Fibroblast of lung (primary cell): ENCODE results near the gene VEGFC. TPM values are rescaled to one million over a fixed set of nuclear protein-coding genes. Genes with fewer than 3 reads are reported as not detected.

Source experiments
- DNase-seq, 2 donors: peaks; one replicate each; pipeline versions ENCODE4 v3.0.0 to v3.0.0-alpha.2; 2010; ENCODE audit warnings: low read depth in 2 of 2
- H2AFZ ChIP-seq: 2 replicates; pipeline ENCODE4 v1.5.1; 2012; ENCODE audit warnings: low read length, control low read depth, inconsistent platforms
- H3K27ac ChIP-seq: 2 replicates; pipeline ENCODE4 v1.5.1; 2011; ENCODE audit warnings: low read length, control low read depth; ENCODE audit not compliant: insufficient read depth
- H3K27me3 ChIP-seq: 2 replicates; pipeline ENCODE4 v1.5.1; 2011; ENCODE audit warnings: mild to moderate bottlenecking, low read length; ENCODE audit not compliant: control insufficient read depth, insufficient read depth
- H3K36me3 ChIP-seq: 2 replicates; pipeline ENCODE4 v1.5.1; 2011; ENCODE audit warnings: low read length; ENCODE audit not compliant: control insufficient read depth, insufficient read depth
- H3K4me1 ChIP-seq: 2 replicates; pipeline ENCODE4 v1.5.1; 2011; ENCODE audit warnings: low read length; ENCODE audit not compliant: control insufficient read depth, insufficient read depth; ENCODE audit errors: extremely low read depth
- H3K4me2 ChIP-seq: 2 replicates; pipeline ENCODE4 v1.5.1; 2011; ENCODE audit warnings: low read length, control low read depth; ENCODE audit not compliant: insufficient read depth; ENCODE audit errors: extremely low read depth
- H3K4me3 ChIP-seq, 4 experiments: fragments of 200-600 bp in 1 of 4; sonication (generic) in 1 of 4; replicated peaks in 1 of 4; 2 replicates each; pipeline ENCODE4 v1.5.1; 2011 to 2016; ENCODE audit warnings: low read length in 4 of 4, low read depth in 3 of 4, mild to moderate bottlenecking in 3 of 4, control low read depth in 2 of 4, inconsistent platforms in 1 of 4, mixed read lengths in 1 of 4; ENCODE audit not compliant: insufficient read depth in 1 of 4; ENCODE audit errors: control extremely low read depth in 1 of 4
- H3K79me2 ChIP-seq: 2 replicates; pipeline ENCODE4 v1.5.1; 2012; ENCODE audit warnings: mild to moderate bottlenecking, low read length, inconsistent platforms; ENCODE audit not compliant: control insufficient read depth, insufficient read depth
- H3K9ac ChIP-seq: 2 replicates; pipeline ENCODE4 v1.5.1; 2011; ENCODE audit warnings: mild to moderate bottlenecking, low read length, control low read depth; ENCODE audit not compliant: insufficient read depth
- H3K9me3 ChIP-seq: 2 replicates; pipeline ENCODE4 v1.5.1; 2012; ENCODE audit warnings: low read depth, low read length; ENCODE audit not compliant: control insufficient read depth, insufficient read depth
- H4K20me1 ChIP-seq: 2 replicates; pipeline ENCODE4 v1.5.1; 2011; ENCODE audit warnings: low read length; ENCODE audit not compliant: control insufficient read depth, insufficient read depth; ENCODE audit errors: extremely low read depth
- EZH2 ChIP-seq: IDR thresholded peaks from 2 replicates; pipeline ENCODE4 v1.5.1; 2012; ENCODE audit warnings: low read length, control low read depth, mild to moderate bottlenecking; ENCODE audit errors: missing control alignments
- polyA plus RNA-seq, 2 donors: library from polyadenylated mRNA; depleted of rRNA in 1 of 2; stranded (reverse) in 1 of 2; unstranded in 1 of 2; fragments of >200 nt; gene quantifications; 2 replicates each; pipeline ENCODE4 v1.2.1, GENCODE V29; 2011 to 2012; ENCODE audit warnings: missing spikeins in 1 of 2
- total RNA-seq: library from RNA; depleted of rRNA; stranded (reverse); fragments of >200 nt; gene quantifications from 2 replicates; pipeline ENCODE4 v1.2.1, GENCODE V29; 2014
- TF ChIP-seq, protein P1 (sequence below), 2 donors: IDR thresholded peaks in 1 of 2; conservative IDR thresholded peaks in 1 of 2; 1 replicate in 1 of 2; 2 replicates in 1 of 2; pipeline ENCODE4 v1.5.1; 2011 to 2012; ENCODE audit warnings: low read length in 2 of 2, control low read depth in 1 of 2, inconsistent platforms in 1 of 2, low read depth in 1 of 2, mild to moderate bottlenecking in 1 of 2

The VEGFC gene
- total and polyA plus RNA-seq, 2 donors (not counting 1 experiment from before 2014, with no cell fraction given) = 67.2 to 74.2 TPM

DNA sequence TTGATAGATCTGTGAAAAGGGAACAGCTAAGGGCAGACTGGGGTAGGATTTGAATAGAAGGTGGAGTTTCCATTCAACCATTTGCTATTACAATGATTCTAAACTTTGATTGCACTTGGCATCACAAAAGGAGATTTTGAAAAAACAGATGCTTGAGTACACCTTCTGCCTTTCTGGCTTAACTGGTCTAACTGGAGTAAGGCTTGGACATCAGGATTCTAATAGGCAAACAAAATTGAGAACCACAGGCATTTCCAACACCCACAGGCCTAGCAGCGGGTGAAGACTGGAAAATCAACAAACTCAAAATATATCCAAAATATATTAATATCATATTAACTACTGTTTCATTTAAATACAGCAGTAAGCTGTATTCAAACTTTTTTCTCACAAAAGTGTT is 1.9 kb upstream of the VEGFC start:
- no peak overlapping the region for H3K4me3 ChIP-seq

DNA sequence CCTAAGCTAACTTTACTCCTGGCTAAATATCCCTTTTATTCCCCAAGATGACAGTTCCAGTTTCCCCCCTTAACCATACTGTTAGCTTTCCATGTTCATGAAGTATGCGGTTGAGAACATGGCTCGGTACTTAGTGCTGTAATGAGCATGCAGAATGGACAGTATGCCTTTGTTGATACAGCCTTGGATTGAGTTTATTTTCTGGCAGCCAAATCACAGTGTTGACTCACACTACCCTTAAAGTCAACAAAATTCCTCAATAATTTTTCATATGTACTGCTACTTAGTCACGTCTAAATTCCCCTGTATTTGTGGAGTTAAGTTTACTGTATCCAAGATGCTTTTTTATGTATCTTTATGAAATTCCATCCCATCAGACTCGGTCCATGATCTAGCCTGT is 1.4 kb upstream of the VEGFC start:
- no peak for TF ChIP-seq EZH2
- TF ChIP-seq, protein P1, sequence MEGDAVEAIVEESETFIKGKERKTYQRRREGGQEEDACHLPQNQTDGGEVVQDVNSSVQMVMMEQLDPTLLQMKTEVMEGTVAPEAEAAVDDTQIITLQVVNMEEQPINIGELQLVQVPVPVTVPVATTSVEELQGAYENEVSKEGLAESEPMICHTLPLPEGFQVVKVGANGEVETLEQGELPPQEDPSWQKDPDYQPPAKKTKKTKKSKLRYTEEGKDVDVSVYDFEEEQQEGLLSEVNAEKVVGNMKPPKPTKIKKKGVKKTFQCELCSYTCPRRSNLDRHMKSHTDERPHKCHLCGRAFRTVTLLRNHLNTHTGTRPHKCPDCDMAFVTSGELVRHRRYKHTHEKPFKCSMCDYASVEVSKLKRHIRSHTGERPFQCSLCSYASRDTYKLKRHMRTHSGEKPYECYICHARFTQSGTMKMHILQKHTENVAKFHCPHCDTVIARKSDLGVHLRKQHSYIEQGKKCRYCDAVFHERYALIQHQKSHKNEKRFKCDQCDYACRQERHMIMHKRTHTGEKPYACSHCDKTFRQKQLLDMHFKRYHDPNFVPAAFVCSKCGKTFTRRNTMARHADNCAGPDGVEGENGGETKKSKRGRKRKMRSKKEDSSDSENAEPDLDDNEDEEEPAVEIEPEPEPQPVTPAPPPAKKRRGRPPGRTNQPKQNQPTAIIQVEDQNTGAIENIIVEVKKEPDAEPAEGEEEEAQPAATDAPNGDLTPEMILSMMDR (conservative IDR thresholded peaks at IDR 0.05 in 1 of 2, IDR thresholded peaks at IDR 0.05 in 1 of 2; ENCODE audit: low read depth in 1 of 2, low read length in 2 of 2) = no peak
- Histone ChIP-seq H3K9ac (no peak overlapping the region), H3K4me1 (peaks cover 7% of the 10 kb centered on the region), H3K36me3 (no peaks in the 10 kb centered on the region), H3K27ac (peak overlapping the region; percentile 78), H3K27me3 (no peaks in the 10 kb centered on the region), H3K9me3 (no peaks in the 10 kb centered on the region), H2AFZ (no peak overlapping the region), H3K4me3 (peak overlapping the region in 2 of 4 experiments; percentile 13 to 18), H4K20me1 (no peaks in the 10 kb centered on the region), H3K79me2 (peaks cover 31% of the 10 kb centered on the region), H3K4me2 (peak overlapping the region; percentile 83)
- DNase-seq = peak; percentile 96 to 97

More for the DNA sequence above, 1.9 kb upstream of the VEGFC start:
- H3K9me3 ChIP-seq = no peaks in the 10 kb centered on the region
- no peak overlapping the region for H2AFZ ChIP-seq
- no peaks in the 10 kb centered on the region for H3K27me3 ChIP-seq
- H3K4me2 ChIP-seq = peak overlapping the region; percentile 48
- peaks cover 7% of the 10 kb centered on the region for H3K4me1 ChIP-seq
- no peak for TF ChIP-seq EZH2
- TF ChIP-seq, protein P1 (conservative IDR thresholded peaks at IDR 0.05 in 1 of 2, IDR thresholded peaks at IDR 0.05 in 1 of 2; ENCODE audit: low read depth in 1 of 2, low read length in 2 of 2) = no peak
- peaks cover 26% of the 10 kb centered on the region for H3K79me2 ChIP-seq
- no peaks in the 10 kb centered on the region for H4K20me1 ChIP-seq
- no peaks in the 10 kb centered on the region for H3K36me3 ChIP-seq
- peak overlapping the region; percentile 78 for H3K27ac ChIP-seq
- H3K9ac ChIP-seq = no peak overlapping the region
- no peak for DNase-seq

DNA sequence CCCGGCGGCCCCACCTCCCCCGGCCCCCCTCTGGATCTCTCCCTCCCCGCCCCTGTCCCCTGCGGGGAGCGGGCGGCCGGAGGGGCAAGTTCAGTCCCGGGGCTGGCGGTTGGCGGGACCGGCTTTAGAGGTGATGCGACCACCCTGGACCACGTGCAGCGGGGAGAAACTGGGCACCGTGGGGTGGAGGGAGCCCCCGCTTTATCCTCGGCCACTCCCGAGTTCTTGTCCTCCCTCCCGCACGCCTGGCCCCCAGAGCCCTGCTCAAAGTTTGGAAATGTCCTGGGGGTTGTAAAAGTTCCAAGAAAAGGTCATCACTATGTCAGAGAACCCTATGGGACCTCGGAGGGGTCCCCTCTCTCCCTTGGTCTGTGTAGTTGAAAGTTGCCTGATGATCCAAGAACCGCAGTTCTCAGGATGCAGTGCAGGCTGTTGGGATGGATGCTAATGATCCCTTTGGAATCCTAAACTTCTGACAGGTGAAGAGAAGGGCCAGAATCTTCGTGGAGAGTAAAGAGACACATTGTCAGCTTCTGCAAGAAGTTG is 411 bp upstream of the VEGFC start:
- Histone ChIP-seq H3K9me3 (no peaks in the 10 kb centered on the region), H3K9ac (peak overlapping the region; percentile 58), H3K4me2 (peak overlapping the region; percentile 83), H3K4me3 (peak overlapping the region; percentile 25 to 47 (median 30)), H3K27me3 (no peaks in the 10 kb centered on the region), H4K20me1 (no peaks in the 10 kb centered on the region), H2AFZ (no peak overlapping the region), H3K4me1 (peaks cover 9% of the 10 kb centered on the region), H3K36me3 (no peaks in the 10 kb centered on the region), H3K79me2 (peaks cover 41% of the 10 kb centered on the region), H3K27ac (peak overlapping the region; percentile 78)
- TF ChIP-seq, protein P1 (conservative IDR thresholded peaks at IDR 0.05 in 1 of 2, IDR thresholded peaks at IDR 0.05 in 1 of 2; ENCODE audit: low read depth in 1 of 2, low read length in 2 of 2) = no peak
- no peak for TF ChIP-seq EZH2
- no peak for DNase-seq
